AG08395 (cell line): ENCODE data around the gene SPHKAP.
"Not testable (repeated sequence)": the region's sequence is repeated elsewhere in the genome, so short reads cannot be mapped to it uniquely, and the experiment has no call there.

Source experiments
- DNase-seq: peaks from one replicate; pipeline ENCODE4 v3.0.0; 2012; ENCODE audit warnings: mixed read lengths, low spot score

The SPHKAP gene

GRCh38 chr2:228094377-228094921 lies 87.0 kb downstream of the SPHKAP start:
- DNase-seq: peak; percentile 5

GRCh38 chr2:228092056-228092455 lies 89.4 kb downstream of the SPHKAP start:
- DNase-seq: no peak

- no peak for DNase-seq
These were observed 94.9 kb downstream of the SPHKAP start for GRCh38 chr2:228086561-228086960.

- DNase-seq: no peak
These were observed 96.8 kb downstream of the SPHKAP start for GRCh38 chr2:228084717-228085116.

GRCh38 chr2:228083131-228083530 lies 98.4 kb downstream of the SPHKAP start:
- no peak for DNase-seq

GRCh38 chr2:228082571-228082970 lies 98.9 kb downstream of the SPHKAP start:
- DNase-seq: no peak

GRCh38 chr2:228079194-228079593 lies 102.3 kb downstream of the SPHKAP start:
- DNase-seq: no peak

GRCh38 chr2:228076695-228077094 lies 104.8 kb downstream of the SPHKAP start:
- DNase-seq: not testable (repeated sequence)

- no peak for DNase-seq
These were observed 108.8 kb downstream of the SPHKAP start for GRCh38 chr2:228072669-228073068.

- no peak for DNase-seq
These were observed 114.2 kb downstream of the SPHKAP start for GRCh38 chr2:228067309-228067708.

- DNase-seq: no peak
These were observed 115.2 kb downstream of the SPHKAP start for GRCh38 chr2:228066126-228066798.

- no peak for DNase-seq
These were observed 115.8 kb downstream of the SPHKAP start for GRCh38 chr2:228065686-228066085.

- DNase-seq: no peak
These were observed 116.6 kb downstream of the SPHKAP start for GRCh38 chr2:228064796-228065315.

GRCh38 chr2:228064024-228064423 lies 117.5 kb downstream of the SPHKAP start:
- DNase-seq: no peak

GRCh38 chr2:228063558-228063957 lies 117.9 kb downstream of the SPHKAP start:
- DNase-seq: no peak

- no peak for DNase-seq
These were observed 121.8 kb downstream of the SPHKAP start for GRCh38 chr2:228059735-228060134.

- no peak for DNase-seq
These were observed 125.0 kb downstream of the SPHKAP start for GRCh38 chr2:228056293-228057097.

- peak; percentile 59 for DNase-seq
These were observed 132.5 kb downstream of the SPHKAP start for GRCh38 chr2:228048838-228049490.

GRCh38 chr2:228040995-228041394 lies 140.5 kb downstream of the SPHKAP start:
- DNase-seq: no peak

- DNase-seq: peak; percentile 34
These were observed 141.5 kb downstream of the SPHKAP start for GRCh38 chr2:228039752-228040534.

GRCh38 chr2:228038967-228039366 lies 142.5 kb downstream of the SPHKAP start:
- DNase-seq: no peak

GRCh38 chr2:228037915-228038314 lies 143.6 kb downstream of the SPHKAP start:
- DNase-seq: no peak
